Esophagus muscularis mucosa (tissue), 4 donors: Measurements from ENCODE around the gene GLI3. TPM values are rescaled to one million over a fixed set of nuclear protein-coding genes. Genes with fewer than 3 reads are reported as not detected.

Source experiments
- DNase-seq: peaks from one replicate; pipeline ENCODE4 v3.0.0-alpha.2; 2017; ENCODE audit errors: extremely low spot score
- H3K27ac ChIP-seq, 4 donors: fragments of 200-600 bp; sonication (generic); replicated peaks in 1 of 4; 1 replicate in 3 of 4; 2 replicates in 1 of 4; pipeline ENCODE4 v1.5.1; 2016 to 2019; ENCODE audit warnings: mild to moderate bottlenecking in 1 of 4
- H3K27me3 ChIP-seq, 4 donors: fragments of 200-600 bp; sonication (generic); one replicate each; pipeline versions ENCODE4 v1.5.1 to v1.6.0; 2016 to 2019
- H3K36me3 ChIP-seq, 4 donors: fragments of 200-600 bp; sonication (generic); one replicate each; pipeline ENCODE4 v1.5.1; 2016 to 2019
- H3K4me1 ChIP-seq, 4 donors: fragments of 200-600 bp; sonication (generic); one replicate each; pipeline ENCODE4 v1.5.1; 2016 to 2019
- H3K4me3 ChIP-seq, 4 donors: fragments of 200-600 bp; sonication (generic); 1 replicate in 2 of 4; 2 replicates in 2 of 4; pipeline ENCODE4 v1.5.1; 2016 to 2019; ENCODE audit warnings: mild to moderate bottlenecking in 4 of 4, moderate library complexity in 1 of 4
- H3K9me3 ChIP-seq, 4 donors: fragments of 200-600 bp; sonication (generic); 1 replicate in 3 of 4; 2 replicates in 1 of 4; pipeline ENCODE4 v1.5.1; 2016 to 2019
- CTCF ChIP-seq, 3 experiments: fragments of 200-600 bp in 2 of 3; fragments of 450-650 bp in 1 of 3; sonication (generic) in 2 of 3; IDR thresholded peaks; one replicate each; pipeline ENCODE4 v1.5.1; 2017 to 2019; ENCODE audit warnings: antibody characterized with exemption in 3 of 3, mild to moderate bottlenecking in 2 of 3, moderate library complexity in 1 of 3
- EP300 ChIP-seq: sonication (generic); formaldehyde crosslinking; IDR thresholded peaks from one replicate; pipeline ENCODE4 v1.6.1; 2017; ENCODE audit warnings: antibody characterized with exemption
- POLR2A ChIP-seq: fragments of 450-650 bp; IDR thresholded peaks from one replicate; pipeline ENCODE4 v1.6.1; 2017; ENCODE audit warnings: antibody characterized with exemption, moderate library complexity, mild to moderate bottlenecking, low read depth
- POLR2AphosphoS5 ChIP-seq, 2 donors: sonication (generic); formaldehyde crosslinking; IDR thresholded peaks; one replicate each; pipeline ENCODE4 v1.6.1; 2017; ENCODE audit warnings: antibody characterized with exemption in 2 of 2
- WGBS: methylation state at CpG from one replicate; pipeline ENCODE4 v1.1.5; 2018; 5-methylcytosine and 5-hydroxymethylcytosine counted together
- intact Hi-C: fragments of 100-400 bp; cut with DNase I; formaldehyde crosslinking; loops from one replicate; pipeline ENCODE4 v1.15.1; 2023
- total RNA-seq, 4 donors: library from RNA; depleted of rRNA; stranded (reverse); fragments of >200 nt; gene quantifications; one replicate each; pipeline versions ENCODE4 v1.1.0 to v1.2.1, GENCODE V29; 2016

Gene GLI3
- total RNA-seq, 4 donors from 2014 or later, result 11.7 to 17.8 (median 13.3) TPM

GRCh38 chr7:42214060-42214679, 22.8 kb downstream of the GLI3 start:
- TF ChIP-seq POLR2AphosphoS5 (IDR thresholded peaks at IDR 0.05), result no peak
- no peak for TF ChIP-seq EP300
- no peak for TF ChIP-seq CTCF (IDR thresholded peaks at IDR 0.05)
- H3K27ac ChIP-seq, result no peak overlapping the region
- intact Hi-C loops, result loop anchor here (10.0 kb wide), 1 partner anchor 109 kb away; no protein-coding TSS in a partner anchor
- H3K36me3 ChIP-seq, result no peaks in the 10 kb centered on the region
- H3K9me3 ChIP-seq, result no peaks in the 10 kb centered on the region
- no peak for DNase-seq
- 86% methylated on average over 8 of the region's 8 CpGs for WGBS
- no peaks in the 10 kb centered on the region for H3K27me3 ChIP-seq
- peaks cover 0 to 15% (median 11%) of the 10 kb centered on the region in 4 donors for H3K4me1 ChIP-seq
- H3K4me3 ChIP-seq, result no peak overlapping the region

GRCh38 chr7:42213093-42213492, 23.9 kb downstream of the GLI3 start:
- no peak for DNase-seq
- Histone ChIP-seq H3K27ac (no peak overlapping the region), H3K27me3 (no peaks in the 10 kb centered on the region), H3K4me1 (peaks cover 0 to 25% (median 11%) of the 10 kb centered on the region in 4 donors), H3K4me3 (no peak overlapping the region), H3K36me3 (no peaks in the 10 kb centered on the region), H3K9me3 (no peaks in the 10 kb centered on the region)
- no peak for TF ChIP-seq POLR2A
- TF ChIP-seq CTCF (IDR thresholded peaks at IDR 0.05), result no peak
- TF ChIP-seq EP300, result no peak
- TF ChIP-seq POLR2AphosphoS5 (IDR thresholded peaks at IDR 0.05), result no peak
- 89% methylated on average over 3 of the region's 3 CpGs for WGBS
- intact Hi-C loops, result loop anchor here (10.0 kb wide), 1 partner anchor 108 kb away; no protein-coding TSS in a partner anchor

- Histone ChIP-seq H3K36me3 (no peaks in the 10 kb centered on the region), H3K27ac (no peak overlapping the region), H3K9me3 (no peaks in the 10 kb centered on the region), H3K27me3 (no peaks in the 10 kb centered on the region), H3K4me3 (no peak overlapping the region), H3K4me1 (peaks cover 0 to 29% (median 13%) of the 10 kb centered on the region in 4 donors)
- TF ChIP-seq CTCF (IDR thresholded peaks at IDR 0.05), result no peak
- TF ChIP-seq POLR2A, result no peak
- TF ChIP-seq EP300, result no peak
- no peak for TF ChIP-seq POLR2AphosphoS5 (IDR thresholded peaks at IDR 0.05)
- WGBS, result 80% methylated on average over 8 of the region's 8 CpGs
- no peak for DNase-seq
- intact Hi-C loops, result loop anchor here (10.0 kb wide), 1 partner anchor 108 kb away; no protein-coding TSS in a partner anchor
These were observed 24.4 kb downstream of the GLI3 start for GRCh38 chr7:42212541-42213090.

- no peak overlapping the region for H3K4me3 ChIP-seq
- H3K27me3 ChIP-seq, result no peaks in the 10 kb centered on the region
- H3K4me1 ChIP-seq, result peaks cover 0 to 36% (median 16%) of the 10 kb centered on the region in 4 donors
- no peak overlapping the region for H3K27ac ChIP-seq
- H3K9me3 ChIP-seq, result no peaks in the 10 kb centered on the region
- no peak for TF ChIP-seq POLR2A
- TF ChIP-seq EP300, result no peak
- TF ChIP-seq CTCF (IDR thresholded peaks at IDR 0.05), result no peak
- TF ChIP-seq POLR2AphosphoS5 (IDR thresholded peaks at IDR 0.05), result no peak
- H3K36me3 ChIP-seq, result no peaks in the 10 kb centered on the region
- 73% methylated on average over 3 of the region's 3 CpGs for WGBS
- intact Hi-C loops, result loop anchor here (10.0 kb wide), 1 partner anchor 107 kb away; no protein-coding TSS in a partner anchor
- no peak for DNase-seq
These were observed 25.1 kb downstream of the GLI3 start for GRCh38 chr7:42211938-42212337.
